GM13977 (cell line): Measurements from ENCODE around the gene ZFP36.

ENCODE experiments used
- DNase-seq: peaks from one replicate; pipeline ENCODE4 v3.0.0; 2012; ENCODE audit warnings: low spot score
- CTCF ChIP-seq: IDR thresholded peaks from 2 replicates; pipeline ENCODE4 v1.5.1; 2012; ENCODE audit warnings: mild to moderate bottlenecking, control low read depth; ENCODE audit not compliant: insufficient read depth; ENCODE audit errors: extremely low read depth, missing control alignments
- in situ Hi-C: fragments of 300-500 bp; cut with MboI; formaldehyde crosslinking; loops from one replicate; pipeline ENCODE4 v1.12.0; 2022; ENCODE audit warnings: low sequenced_read_pairs, low pct_unique_long_range_greater_than_20kb, mixed read lengths, inconsistent platforms; ENCODE audit not compliant: unreplicated experiment

ZFP36 gene

GRCh38 chr19:39423258-39424086 lies 16.8 kb downstream of the ZFP36 start:
- DNase-seq = no peak
- TF ChIP-seq CTCF = no peak
- in situ Hi-C loops = no loop called here

- DNase-seq = no peak
- no peak for TF ChIP-seq CTCF
- in situ Hi-C loops = no loop called here
Measured at GRCh38 chr19:39424934-39425333, 18.3 kb downstream of the ZFP36 start.

GRCh38 chr19:39425744-39426143 lies 19.1 kb downstream of the ZFP36 start:
- DNase-seq = no peak
- no peak for TF ChIP-seq CTCF
- in situ Hi-C loops = no loop called here

- no peak for TF ChIP-seq CTCF
- DNase-seq = no peak
- in situ Hi-C loops = no loop called here
Measured at GRCh38 chr19:39426170-39426569, 19.5 kb downstream of the ZFP36 start.

GRCh38 chr19:39427707-39428106 lies 21.1 kb downstream of the ZFP36 start:
- in situ Hi-C loops = no loop called here
- no peak for DNase-seq
- TF ChIP-seq CTCF = no peak

- no peak for TF ChIP-seq CTCF
- in situ Hi-C loops = no loop called here
- no peak for DNase-seq
Measured at GRCh38 chr19:39428283-39429112, 21.9 kb downstream of the ZFP36 start.
